NT2/D1 (cell line): ENCODE data around the gene AKR1C8.
"Not testable (repeated sequence)": the region's sequence is repeated elsewhere in the genome, so short reads cannot be mapped to it uniquely, and the experiment has no call there.

ENCODE experiments used
- DNase-seq: peaks from one replicate; pipeline ENCODE4 v3.0.0-alpha.2; 2011; ENCODE audit warnings: low read depth, low spot score
- H3K27me3 ChIP-seq: 2 replicates; pipeline ENCODE4 v1.6.0; 2011; ENCODE audit warnings: mild to moderate bottlenecking; ENCODE audit not compliant: insufficient read length, insufficient read depth
- H3K36me3 ChIP-seq: 2 replicates; pipeline ENCODE4 v1.6.1; 2011; ENCODE audit warnings: mild to moderate bottlenecking, low read length, mixed read lengths; ENCODE audit not compliant: insufficient read depth, insufficient read length
- H3K4me1 ChIP-seq: 2 replicates; pipeline ENCODE4 v1.5.1; 2011; ENCODE audit not compliant: insufficient read depth, insufficient read length
- H3K4me3 ChIP-seq: 2 replicates; pipeline ENCODE4 v1.5.1; 2011; ENCODE audit warnings: low read depth; ENCODE audit not compliant: insufficient read length
- H3K9ac ChIP-seq: 2 replicates; pipeline ENCODE4 v1.6.0; 2011; ENCODE audit warnings: low read depth; ENCODE audit not compliant: insufficient read length
- H3K9me3 ChIP-seq: 2 replicates; pipeline ENCODE4 v1.5.1; 2011; ENCODE audit warnings: mild to moderate bottlenecking, low read length; ENCODE audit not compliant: insufficient read depth
- SUZ12 ChIP-seq: IDR thresholded peaks from 2 replicates; pipeline ENCODE4 v1.6.1; 2011; ENCODE audit not compliant: insufficient read length, insufficient read depth; ENCODE audit errors: extremely low read depth
- YY1 ChIP-seq: IDR thresholded peaks from 2 replicates; pipeline ENCODE4 v1.6.1; 2011; ENCODE audit not compliant: insufficient read length, insufficient read depth
- ZNF274 ChIP-seq: IDR thresholded peaks from 2 replicates; pipeline ENCODE4 v1.6.1; 2011; ENCODE audit warnings: mild to moderate bottlenecking, low read depth, low read length

Gene AKR1C8

GRCh38 chr10:5211696-5212536 lies 27.0 kb upstream of the AKR1C8 start:
- Histone ChIP-seq H3K36me3 (no peaks in the 10 kb centered on the region), H3K4me3 (no peak overlapping the region), H3K9ac (no peak overlapping the region), H3K9me3 (peaks cover 4% of the 10 kb centered on the region; the same call in 1 of the 2 replicates), H3K27me3 (no peaks in the 10 kb centered on the region), H3K4me1 (no peaks in the 10 kb centered on the region)
- no peak for DNase-seq
- TF ChIP-seq SUZ12, result no peak
- no peak for TF ChIP-seq YY1

- not testable (repeated sequence) for DNase-seq, H3K4me3 ChIP-seq, H3K36me3 ChIP-seq, H3K27me3 ChIP-seq, H3K4me1 ChIP-seq, H3K9me3 ChIP-seq, H3K9ac ChIP-seq
Observed at GRCh38 chr10:5210261-5210660, 25.3 kb upstream of the AKR1C8 start.

DNA sequence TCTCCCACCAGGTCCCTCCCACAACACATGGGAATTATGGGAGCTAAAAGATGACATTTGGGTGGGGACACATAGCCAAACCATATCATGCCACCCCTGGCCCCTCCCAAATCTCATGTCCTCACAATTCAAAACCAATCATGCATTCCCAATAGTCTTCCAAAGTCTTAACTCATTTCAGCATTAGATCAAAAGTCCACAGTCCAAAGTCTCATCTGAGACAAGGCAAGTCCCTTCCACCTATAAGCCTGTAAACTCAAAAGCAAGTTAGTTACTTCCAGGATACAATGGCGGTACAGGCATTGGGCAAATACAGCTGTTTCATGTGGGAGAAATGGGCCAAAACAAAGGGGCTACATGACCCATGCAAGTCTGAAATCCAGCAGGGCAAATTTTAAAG lies 24.8 kb upstream of the AKR1C8 start:
- not testable (repeated sequence) for H3K36me3 ChIP-seq, H3K27me3 ChIP-seq, H3K9me3 ChIP-seq

DNA sequence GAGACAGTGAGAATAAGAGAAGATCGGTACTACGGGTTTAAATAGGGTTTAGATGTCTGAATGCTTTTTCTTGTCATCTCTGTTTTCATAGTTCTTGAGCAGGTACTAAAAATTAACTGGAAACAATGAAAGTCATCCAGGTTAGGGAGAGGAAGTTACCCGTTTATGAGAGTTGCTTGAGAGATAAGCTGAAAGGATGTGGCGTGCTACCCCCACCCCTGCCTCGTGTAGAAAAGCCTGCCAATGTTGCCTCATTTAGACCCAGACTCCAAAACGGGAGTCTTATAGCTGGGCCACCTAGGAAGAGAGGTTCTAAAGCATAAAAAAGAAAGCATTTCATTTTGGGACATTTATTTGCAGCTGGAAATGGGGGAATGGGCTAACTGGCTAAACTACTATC lies 21.8 kb upstream of the AKR1C8 start:
- H3K4me3 ChIP-seq, result no peak overlapping the region
- no peaks in the 10 kb centered on the region for H3K27me3 ChIP-seq
- DNase-seq, result no peak
- H3K36me3 ChIP-seq, result no peaks in the 10 kb centered on the region
- no peak overlapping the region for H3K9ac ChIP-seq
- H3K4me1 ChIP-seq, result no peaks in the 10 kb centered on the region
- TF ChIP-seq ZNF274, result no peak
- no peak for TF ChIP-seq YY1
- TF ChIP-seq SUZ12, result no peak
- peaks cover 4% of the 10 kb centered on the region; the same call in 1 of the 2 replicates for H3K9me3 ChIP-seq

More for the DNA sequence above, 24.8 kb upstream of the AKR1C8 start:
- not testable (repeated sequence) for H3K4me1 ChIP-seq, DNase-seq, H3K4me3 ChIP-seq, H3K9ac ChIP-seq

DNA sequence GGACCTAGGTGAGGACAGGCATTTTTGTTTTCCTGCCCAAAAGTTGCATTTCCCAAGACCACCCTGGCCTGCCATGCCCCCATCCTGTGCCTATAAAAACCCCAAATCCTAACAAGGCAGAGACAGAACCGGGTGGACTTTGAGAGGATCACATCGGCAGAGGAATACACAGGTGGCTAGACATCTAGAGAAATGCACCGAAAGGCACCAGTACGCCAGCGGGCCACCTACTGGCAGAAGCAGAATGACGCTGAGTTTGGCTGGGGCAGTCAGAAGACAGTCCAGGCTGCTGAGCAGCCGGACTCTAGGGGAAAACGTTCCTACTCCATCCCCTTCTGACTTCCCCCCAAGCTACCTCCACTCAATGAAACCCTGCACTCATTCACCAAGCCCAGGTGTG lies 14.4 kb upstream of the AKR1C8 start:
- Histone ChIP-seq H3K4me3 (no peak overlapping the region), H3K4me1 (no peaks in the 10 kb centered on the region), H3K27me3 (no peaks in the 10 kb centered on the region), H3K9ac (no peak overlapping the region), H3K9me3 (no peaks in the 10 kb centered on the region), H3K36me3 (no peaks in the 10 kb centered on the region)
- no peak for DNase-seq
- no peak for TF ChIP-seq ZNF274
- no peak for TF ChIP-seq SUZ12
- TF ChIP-seq YY1, result no peak

GRCh38 chr10:5198386-5198785 lies 13.4 kb upstream of the AKR1C8 start:
- Histone ChIP-seq H3K9ac (no peak overlapping the region), H3K9me3 (no peaks in the 10 kb centered on the region), H3K36me3 (no peaks in the 10 kb centered on the region), H3K27me3 (no peaks in the 10 kb centered on the region), H3K4me3 (no peak overlapping the region), H3K4me1 (no peaks in the 10 kb centered on the region)
- no peak for DNase-seq
- TF ChIP-seq YY1 (no peak), SUZ12 (no peak), ZNF274 (no peak)

DNA sequence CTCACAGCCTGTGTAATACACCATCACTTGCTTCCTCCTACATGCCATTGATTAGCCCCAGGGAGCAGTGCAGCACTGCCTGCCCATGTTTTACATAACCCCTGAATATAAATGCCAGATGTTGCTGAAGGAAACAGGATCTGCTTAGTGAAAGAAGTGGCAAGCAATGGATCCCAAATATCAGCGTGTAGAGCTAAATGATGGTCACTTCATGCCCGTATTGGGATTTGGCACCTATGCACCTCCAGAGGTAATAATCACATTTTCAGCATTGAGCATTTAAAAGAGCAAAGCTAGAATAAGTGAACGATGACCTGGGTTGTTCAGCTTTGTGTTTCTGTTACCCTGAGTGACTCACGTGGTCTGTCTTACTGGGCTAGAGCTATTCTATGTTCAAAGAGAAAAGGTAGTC lies 11.8 kb upstream of the AKR1C8 start, which contains the start of gene AKR1C4:
TSS of gene AKR1C4 (plus strand) at position 136 of the 412 bp plus-strand sequence. CDS start at position 167, 31 bp downstream.
- no peak within 1 kb of the TSS for H3K9ac ChIP-seq
- no peaks in the 10 kb centered on the region for H3K36me3 ChIP-seq
- DNase-seq, result no peak

More for the DNA sequence above, 11.8 kb upstream of the AKR1C8 start, which contains the start of gene AKR1C4:
- H3K4me1 ChIP-seq, result no peaks in the 10 kb centered on the region
- TF ChIP-seq SUZ12 (no peak), ZNF274 (no peak), YY1 (no peak)
- no peaks in the 10 kb centered on the region for H3K27me3 ChIP-seq
- H3K9me3 ChIP-seq, result no peaks in the 10 kb centered on the region
- H3K4me3 ChIP-seq, result no peak within 1 kb of the TSS
